Smooth muscle cell of the coronary artery (primary cell): ENCODE measurements around the gene MAP4K4. TPM values are rescaled to one million over a fixed set of nuclear protein-coding genes. Genes with fewer than 3 reads are reported as not detected.

Experiments
- total RNA-seq: library from RNA; depleted of rRNA; stranded (reverse); fragments of >200 nt; gene quantifications from 2 replicates; pipeline ENCODE4 v1.2.3, GENCODE V29; 2014; ENCODE audit warnings: low replicate concordance

MAP4K4 gene
- 162 and 312 TPM in 2 replicates for total RNA-seq

DNA sequence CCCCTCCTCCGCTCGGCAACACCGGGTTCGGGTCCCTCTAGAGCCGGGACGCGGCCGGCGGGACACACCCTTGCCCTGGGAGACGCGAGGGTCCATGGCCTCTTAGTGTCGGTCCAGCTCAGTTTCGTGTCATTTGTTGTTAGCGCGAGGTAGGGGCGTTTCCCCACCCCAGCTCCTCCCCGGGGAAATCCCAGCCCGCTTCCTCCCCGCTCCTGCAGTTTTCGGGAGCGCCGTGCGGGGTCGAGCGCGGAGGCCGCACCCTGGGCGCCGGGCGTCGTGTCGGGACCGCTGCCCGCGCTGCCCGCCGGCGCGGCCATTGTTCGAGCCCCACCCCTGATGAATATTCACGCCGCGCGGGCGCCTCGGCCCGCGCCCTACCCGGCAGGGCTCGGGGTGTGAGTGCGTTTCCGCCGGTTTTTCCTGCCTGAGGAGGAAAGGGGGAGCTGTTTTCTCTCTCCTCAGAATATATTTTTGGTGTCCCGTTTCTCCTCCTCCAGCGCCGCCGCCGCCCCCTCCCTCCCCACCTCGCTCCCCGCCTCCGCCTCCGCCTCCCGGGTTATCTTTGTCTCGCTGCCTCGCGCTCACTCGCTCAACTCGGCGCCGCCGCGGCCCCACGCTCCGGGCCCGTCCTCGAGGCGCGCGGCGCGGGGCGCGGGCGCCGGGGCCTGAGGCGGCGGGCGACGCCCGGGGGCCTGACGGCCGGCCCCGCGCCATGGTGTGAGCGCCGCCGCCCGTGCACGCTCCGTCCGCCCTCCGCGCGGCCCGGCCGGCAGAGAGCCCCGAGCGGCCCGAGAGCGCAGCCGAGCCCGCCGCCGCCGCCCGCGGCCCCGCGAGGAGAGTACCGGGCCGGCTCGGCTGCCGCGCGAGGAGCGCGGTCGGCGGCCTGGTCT is at the start of gene MAP4K4:
TSS of gene MAP4K4 (plus strand) at position 584 of the 890 bp plus-strand sequence. CDS start 374 bp downstream, outside the sequence.

Other genes with a start within 250 kb of the MAP4K4 start
- gene RFX8, start 222.6 kb upstream of the MAP4K4 start, total RNA-seq, result 0.30 and 2.8 TPM in 2 replicates